CD14-positive monocyte (primary cell): Measurements from ENCODE around the gene NLGN1. TPM values are rescaled to one million over a fixed set of nuclear protein-coding genes. Genes with fewer than 3 reads are reported as not detected.
A peak's percentile ranks its signal among the peaks of the same experiment; 100 is the strongest.

Experiments
- DNase-seq, 3 donors: peaks; one replicate each; pipeline ENCODE4 v3.0.0-alpha.2; 2011 to 2022
- H2AFZ ChIP-seq: 2 replicates; pipeline ENCODE4 v1.6.0; 2012; ENCODE audit warnings: mild to moderate bottlenecking, low read depth, low read length, inconsistent platforms; ENCODE audit not compliant: insufficient read depth, poor library complexity, severe bottlenecking
- H3K27ac ChIP-seq, 2 donors: 1 replicate in 1 of 2; 2 replicates in 1 of 2; pipeline ENCODE4 v1.5.1; 2012 to 2013; ENCODE audit warnings: low read length in 2 of 2, control low read depth in 1 of 2, inconsistent platforms in 1 of 2, low read depth in 1 of 2, mild to moderate bottlenecking in 1 of 2
- H3K27me3 ChIP-seq, 2 donors: one replicate each; pipeline versions ENCODE4 v1.6.0 to v1.6.1; 2011 to 2013; ENCODE audit warnings: low read length in 2 of 2; ENCODE audit not compliant: control insufficient read depth in 2 of 2, insufficient read depth in 2 of 2
- H3K36me3 ChIP-seq, 2 donors: replicated peaks in 1 of 2; 1 replicate in 1 of 2; 2 replicates in 1 of 2; pipeline versions ENCODE4 v1.5.1 to v1.6.1; 2012 to 2013; ENCODE audit warnings: low read length in 2 of 2, control low read depth in 1 of 2, inconsistent platforms in 1 of 2, mild to moderate bottlenecking in 1 of 2; ENCODE audit not compliant: insufficient read depth in 2 of 2, control insufficient read depth in 1 of 2
- H3K4me1 ChIP-seq, 2 donors: 1 replicate in 1 of 2; 2 replicates in 1 of 2; pipeline versions ENCODE4 v1.5.1 to v1.6.1; 2012 to 2013; ENCODE audit warnings: low read length in 2 of 2, control low read depth in 1 of 2, inconsistent platforms in 1 of 2, mild to moderate bottlenecking in 1 of 2, moderate library complexity in 1 of 2; ENCODE audit not compliant: insufficient read depth in 2 of 2, control insufficient read depth in 1 of 2
- H3K4me2 ChIP-seq: replicated peaks from 2 replicates; pipeline ENCODE3; 2012; ENCODE audit warnings: low read length, moderate library complexity, mild to moderate bottlenecking; ENCODE audit not compliant: poor library complexity, severe bottlenecking; ENCODE audit errors: extremely low read depth
- H3K4me3 ChIP-seq, 3 experiments: fragments of 200-600 bp in 1 of 3; sonication (generic) in 1 of 3; replicated peaks in 1 of 3; 1 replicate in 2 of 3; 2 replicates in 1 of 3; pipeline ENCODE4 v1.5.1; 2011 to 2013; ENCODE audit warnings: low read length in 3 of 3, mild to moderate bottlenecking in 3 of 3, control low read depth in 2 of 3, low read depth in 2 of 3, inconsistent platforms in 1 of 3, moderate library complexity in 1 of 3
- H3K79me2 ChIP-seq: 2 replicates; pipeline ENCODE4 v1.6.0; 2012; ENCODE audit warnings: mild to moderate bottlenecking, control low read depth, inconsistent platforms, low read length, moderate library complexity; ENCODE audit not compliant: insufficient read depth
- H3K9ac ChIP-seq: 2 replicates; pipeline ENCODE4 v1.6.0; 2017; ENCODE audit warnings: low read length, mild to moderate bottlenecking; ENCODE audit not compliant: insufficient read depth, poor library complexity, severe bottlenecking
- H3K9me3 ChIP-seq, 2 donors: replicated peaks in 1 of 2; 1 replicate in 1 of 2; 2 replicates in 1 of 2; pipeline versions ENCODE4 v1.5.1 to v1.6.1; 2012 to 2013; ENCODE audit warnings: low read length in 2 of 2, control low read depth in 1 of 2; ENCODE audit not compliant: control insufficient read depth in 1 of 2, insufficient read depth in 1 of 2
- H4K20me1 ChIP-seq: 2 replicates; pipeline ENCODE4 v1.6.0; 2012; ENCODE audit warnings: mild to moderate bottlenecking, low read length, control low read depth, moderate library complexity; ENCODE audit not compliant: insufficient read depth
- H3K27ac Mint-ChIP-seq, 7 donors: one replicate each; pipeline ENCODE4 v1.8.0; 2020; ENCODE audit warnings: mild to moderate bottlenecking in 7 of 7, mixed read lengths in 7 of 7, moderate library complexity in 6 of 7, inconsistent platforms in 2 of 7
- H3K27me3 Mint-ChIP-seq, 3 donors: one replicate each; pipeline ENCODE4 v1.8.0; 2021 to 2022; ENCODE audit warnings: low read depth in 3 of 3, mild to moderate bottlenecking in 3 of 3, mixed read lengths in 3 of 3, moderate library complexity in 3 of 3, inconsistent platforms in 1 of 3
- H3K36me3 Mint-ChIP-seq, 2 donors: one replicate each; pipeline ENCODE4 v1.8.0; 2020; ENCODE audit warnings: mixed read lengths in 2 of 2, inconsistent platforms in 1 of 2, mild to moderate bottlenecking in 1 of 2
- H3K4me1 Mint-ChIP-seq: one replicate; pipeline ENCODE4 v1.8.0; 2020; ENCODE audit warnings: mild to moderate bottlenecking, mixed read lengths
- H3K4me3 Mint-ChIP-seq, 2 donors: one replicate each; pipeline ENCODE4 v1.8.0; 2020; ENCODE audit warnings: mild to moderate bottlenecking in 2 of 2, mixed read lengths in 2 of 2, moderate library complexity in 1 of 2
- H3K9me3 Mint-ChIP-seq, 7 donors: one replicate each; pipeline ENCODE4 v1.8.0; 2020 to 2022; ENCODE audit warnings: mixed read lengths in 7 of 7, mild to moderate bottlenecking in 6 of 7, moderate library complexity in 6 of 7, inconsistent platforms in 2 of 7
- CTCF ChIP-seq: fragments of 200-600 bp; IDR thresholded peaks from one replicate; pipeline ENCODE4 v1.8.0; 2022; ENCODE audit warnings: antibody characterized with exemption, mild to moderate bottlenecking
- WGBS: methylation state at CpG from one replicate; pipeline ENCODE4 v1.1.5; 2013; ENCODE audit warnings: missing lambda C conversion rate; ENCODE audit not compliant: insufficient coverage; 5-methylcytosine and 5-hydroxymethylcytosine counted together
- intact Hi-C, 2 donors: fragments of 100-400 bp; cut with micrococcal nuclease; formaldehyde crosslinking; loops; one replicate each; pipeline versions ENCODE4 v1.15.0 to v1.15.1; 2023
- polyA plus RNA-seq, 3 donors: library from polyadenylated mRNA; depleted of rRNA in 1 of 3; unstranded in 2 of 3; stranded (reverse) in 1 of 3; fragments of 300-500 nt in 2 of 3; fragments of >200 nt in 1 of 3; fragmentation: Illumina TruSeq in 2 of 3; gene quantifications; 1 replicate in 2 of 3; 2 replicates in 1 of 3; pipeline ENCODE4 v1.2.3, GENCODE V29; 2012 to 2021

NLGN1 gene
- polyA plus RNA-seq, 3 donors, result not detected

GRCh38 chr3:174219738-174220137 lies 822.2 kb downstream of the NLGN1 start:
- Mint-ChIP-seq H3K27me3 (peaks cover 0 to 2% (median 0%) of the 10 kb centered on the region in 3 donors), H3K9me3 (peaks cover 0 to 3% (median 0%) of the 10 kb centered on the region in 7 donors), H3K4me1 (no peaks in the 10 kb centered on the region), H3K27ac (peak overlapping the region in 1 of 7 donors; percentile 48), H3K4me3 (no peak overlapping the region), H3K36me3 (no peaks in the 10 kb centered on the region)
- intact Hi-C loops, result no loop called here
- Histone ChIP-seq H3K4me3 (no peak overlapping the region), H3K4me2 (no peak overlapping the region), H3K79me2 (no peaks in the 10 kb centered on the region), H3K27me3 (no peaks in the 10 kb centered on the region), H3K27ac (no peak overlapping the region), H3K9ac (no peak overlapping the region), H3K9me3 (no peaks in the 10 kb centered on the region), H3K36me3 (no peaks in the 10 kb centered on the region), H3K4me1 (no peaks in the 10 kb centered on the region), H2AFZ (no peak overlapping the region), H4K20me1 (no peaks in the 10 kb centered on the region)
- DNase-seq, result no peak
- 100% methylated on average over 1 of the region's 3 CpGs for WGBS
- no peak for TF ChIP-seq CTCF

DNA sequence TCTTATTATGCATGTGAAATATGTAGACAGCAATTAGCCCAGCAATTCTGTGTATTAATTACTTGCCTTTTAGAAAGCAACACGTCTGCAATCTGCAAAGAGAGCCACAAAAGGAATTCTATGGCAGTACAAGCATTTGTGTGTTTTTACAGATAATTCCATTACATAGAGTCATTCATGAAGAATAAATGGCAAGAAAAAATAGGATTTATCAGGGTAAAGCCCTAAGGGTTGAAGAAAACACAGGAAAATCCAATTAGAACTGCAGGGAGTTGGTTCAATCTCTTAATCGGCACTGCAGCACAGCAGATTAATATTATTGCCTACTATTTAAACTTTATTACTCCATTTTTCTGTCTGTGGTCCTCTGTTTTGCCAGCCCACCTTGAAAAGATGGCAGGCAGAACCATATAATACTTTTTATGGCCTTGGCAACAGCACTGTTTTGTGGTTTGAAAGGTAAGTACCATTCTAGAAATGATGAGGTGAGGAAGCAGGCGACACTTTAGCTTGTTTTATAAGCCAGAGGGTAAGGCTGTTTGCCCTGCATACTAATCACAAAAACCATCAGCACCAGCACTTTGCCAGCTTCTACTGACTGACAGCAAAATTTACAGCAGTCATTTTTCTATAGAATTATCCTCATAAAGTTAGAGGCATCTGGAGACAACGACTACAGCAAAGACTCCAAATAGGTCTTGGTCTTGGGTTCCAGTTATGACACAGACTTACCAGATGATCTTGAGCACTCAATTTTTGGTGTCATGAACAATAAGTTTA lies 823.4 kb downstream of the NLGN1 start:
- no peak for DNase-seq
- Histone ChIP-seq H3K79me2 (no peaks in the 10 kb centered on the region), H3K36me3 (no peaks in the 10 kb centered on the region), H4K20me1 (no peaks in the 10 kb centered on the region), H3K27me3 (no peaks in the 10 kb centered on the region), H3K9me3 (peaks cover 0 to 4% of the 10 kb centered on the region in 2 donors), H3K9ac (no peak overlapping the region), H3K4me3 (no peak overlapping the region), H3K27ac (no peak overlapping the region), H3K4me2 (no peak overlapping the region), H2AFZ (no peak overlapping the region), H3K4me1 (no peaks in the 10 kb centered on the region)
- Mint-ChIP-seq H3K4me3 (no peak overlapping the region), H3K27me3 (peaks cover 0 to 2% (median 0%) of the 10 kb centered on the region in 3 donors), H3K4me1 (no peaks in the 10 kb centered on the region), H3K36me3 (no peaks in the 10 kb centered on the region), H3K9me3 (peaks cover 0 to 8% (median 4%) of the 10 kb centered on the region in 7 donors), H3K27ac (no peak overlapping the region)
- intact Hi-C loops, result no loop called here
- no peak for TF ChIP-seq CTCF
- 100% methylated on average over 1 of the region's 4 CpGs for WGBS
